Gastroesophageal sphincter (tissue), 4 donors: ENCODE data around the gene C10orf62. TPM values are rescaled to one million over a fixed set of nuclear protein-coding genes. Genes with fewer than 3 reads are reported as not detected.

Source experiments
- ATAC-seq: fragments of 150-250 bp; one replicate; pipeline ENCODE4 v1.9.1; 2016; ENCODE audit warnings: mild to moderate bottlenecking, moderate library complexity
- H3K27ac ChIP-seq, 4 donors: fragments of 200-600 bp; sonication (generic) in 3 of 4; 1 replicate in 3 of 4; 2 replicates in 1 of 4; pipeline ENCODE4 v1.5.1; 2016 to 2019
- H3K27me3 ChIP-seq: fragments of 200-600 bp; sonication (generic); one replicate; pipeline ENCODE4 v1.5.1; 2019
- H3K36me3 ChIP-seq, 2 donors: fragments of 200-600 bp; sonication (generic); one replicate each; pipeline ENCODE4 v1.5.1; 2019; ENCODE audit warnings: control low read depth in 1 of 2
- H3K4me1 ChIP-seq, 3 donors: fragments of 200-600 bp; sonication (generic); 1 replicate in 2 of 3; 2 replicates in 1 of 3; pipeline ENCODE4 v1.5.1; 2016 to 2019; ENCODE audit warnings: control low read depth in 2 of 3
- H3K4me3 ChIP-seq, 2 donors: fragments of 200-600 bp; sonication (generic); one replicate each; pipeline ENCODE4 v1.5.1; 2019; ENCODE audit warnings: mild to moderate bottlenecking in 1 of 2, moderate library complexity in 1 of 2
- H3K9me3 ChIP-seq, 3 donors: fragments of 200-600 bp; sonication (generic); one replicate each; pipeline ENCODE4 v1.5.1; 2017 to 2019; ENCODE audit warnings: control low read depth in 2 of 3
- CTCF ChIP-seq, 4 experiments: fragments of 200-600 bp in 2 of 4; fragments of 450-650 bp in 2 of 4; sonication (generic) in 1 of 4; IDR thresholded peaks; one replicate each; pipeline ENCODE4 v1.5.1; 2017 to 2019; ENCODE audit warnings: antibody characterized with exemption in 4 of 4, mild to moderate bottlenecking in 2 of 4, moderate library complexity in 2 of 4
- EP300 ChIP-seq: sonication (generic); formaldehyde crosslinking; IDR thresholded peaks from one replicate; pipeline ENCODE4 v1.6.1; 2017; ENCODE audit warnings: antibody characterized with exemption, mild to moderate bottlenecking
- POLR2A ChIP-seq, 2 donors: fragments of 450-650 bp; IDR thresholded peaks; one replicate each; pipeline ENCODE4 v1.6.1; 2017; ENCODE audit warnings: antibody characterized with exemption in 2 of 2, mild to moderate bottlenecking in 2 of 2, moderate library complexity in 1 of 2
- POLR2AphosphoS5 ChIP-seq: sonication (generic); formaldehyde crosslinking; IDR thresholded peaks from one replicate; pipeline ENCODE4 v1.6.1; 2017; ENCODE audit warnings: antibody characterized with exemption
- WGBS, 2 donors: methylation state at CpG; one replicate each; pipeline ENCODE4 v1.1.5; 2018; ENCODE audit warnings: low coverage in 1 of 2; 5-methylcytosine and 5-hydroxymethylcytosine counted together
- total RNA-seq, 4 donors: library from RNA; depleted of rRNA; stranded (reverse); fragments of >200 nt; gene quantifications; one replicate each; pipeline ENCODE4 v1.1.0, GENCODE V29; 2016

Gene C10orf62
- total RNA-seq, 4 donors from 2014 or later = not detected

DNA sequence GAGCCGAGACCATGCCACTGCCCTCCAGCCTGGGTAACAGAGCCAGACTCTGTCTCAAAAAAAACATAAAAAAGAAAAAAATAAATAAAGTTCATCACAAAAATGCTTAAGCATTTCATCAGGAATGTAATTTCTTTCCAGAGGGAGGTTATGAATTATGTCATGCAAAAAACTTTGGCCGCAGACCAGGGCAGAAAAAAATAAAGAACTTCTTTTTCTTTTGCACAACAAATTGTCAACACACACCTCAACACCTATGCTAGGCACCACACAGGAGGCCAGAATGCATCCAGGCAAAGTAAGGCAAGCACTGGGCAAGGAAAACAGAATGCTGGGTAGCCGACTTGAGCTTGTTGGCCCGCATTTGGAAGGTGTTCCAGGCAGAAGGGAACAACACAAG lies 3.9 kb downstream of the C10orf62 start:
- 25 to 55% methylated on average over 2 to 4 of the region's 4 CpGs for WGBS, 2 donors
- H3K36me3 ChIP-seq = no peaks in the 10 kb centered on the region
- no peak for ATAC-seq
- no peaks in the 10 kb centered on the region for H3K27me3 ChIP-seq
- peak overlapping the region in 3 of 4 donors; percentile 64 to 91 (median 76) for H3K27ac ChIP-seq
- TF ChIP-seq CTCF (IDR thresholded peaks at IDR 0.05) (no peak), POLR2AphosphoS5 (peak; percentile 45)
- peaks cover 3 to 48% (median 29%) of the 10 kb centered on the region in 3 donors for H3K4me1 ChIP-seq
- H3K4me3 ChIP-seq = no peak overlapping the region
- H3K9me3 ChIP-seq = no peaks in the 10 kb centered on the region

- 13 to 18% methylated on average over 6 of the region's 10 CpGs for WGBS, 2 donors
- Histone ChIP-seq H3K9me3 (no peaks in the 10 kb centered on the region), H3K4me3 (no peak overlapping the region), H3K27ac (peak overlapping the region; percentile 88 to 94 (median 90)), H3K4me1 (peaks cover 3 to 48% (median 29%) of the 10 kb centered on the region in 3 donors), H3K36me3 (no peaks in the 10 kb centered on the region), H3K27me3 (no peaks in the 10 kb centered on the region)
- peak; percentile 96 for ATAC-seq
- TF ChIP-seq CTCF (IDR thresholded peaks at IDR 0.05) = no peak
- peak; percentile 93 for TF ChIP-seq POLR2AphosphoS5
- no peak for TF ChIP-seq EP300
- TF ChIP-seq POLR2A (IDR thresholded peaks at IDR 0.05) = peak in 1 of 2 donors; percentile 13
Observed at GRCh38 chr10:97596101-97597082, 6.9 kb downstream of the C10orf62 start.

DNA sequence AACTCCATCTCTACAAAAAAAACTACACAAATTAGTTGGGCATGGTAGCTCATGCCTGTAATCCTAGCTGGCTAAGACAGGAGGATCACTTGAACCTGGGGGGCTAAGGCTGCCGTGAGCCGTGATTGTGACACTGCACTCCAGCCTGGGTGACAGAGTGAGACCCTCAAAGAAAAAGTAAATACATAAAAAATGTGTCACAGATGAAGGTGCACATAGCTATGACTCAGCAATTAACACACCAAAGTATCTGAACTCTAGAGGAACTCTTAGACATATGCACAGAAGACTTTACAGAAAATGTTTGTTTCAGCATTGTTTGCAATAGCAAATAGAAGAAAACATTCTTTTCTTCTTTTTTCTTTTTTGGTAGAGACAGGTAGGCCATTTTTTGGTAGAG lies 8.3 kb downstream of the C10orf62 start:
- WGBS, 2 donors = 92% methylated on average over 2 of the region's 2 CpGs; no CpG with 5 or more reads in 1 of the 2 donors
- Histone ChIP-seq H3K9me3 (no peaks in the 10 kb centered on the region), H3K4me3 (no peak overlapping the region), H3K4me1 (peaks cover 3 to 48% (median 29%) of the 10 kb centered on the region in 3 donors), H3K27ac (peak overlapping the region in 3 of 4 donors; percentile 88 to 94 (median 91)), H3K36me3 (no peaks in the 10 kb centered on the region), H3K27me3 (no peaks in the 10 kb centered on the region)
- ATAC-seq = no peak
- TF ChIP-seq EP300 = no peak
- TF ChIP-seq POLR2A (IDR thresholded peaks at IDR 0.05) = no peak
- no peak for TF ChIP-seq CTCF (IDR thresholded peaks at IDR 0.05)
- TF ChIP-seq POLR2AphosphoS5 = no peak

GRCh38 chr10:97598407-97599271 lies 9.1 kb downstream of the C10orf62 start:
- Histone ChIP-seq H3K36me3 (no peaks in the 10 kb centered on the region), H3K4me1 (peaks cover 3 to 40% (median 26%) of the 10 kb centered on the region in 3 donors), H3K27ac (peak overlapping the region in 1 of 4 donors; percentile 91), H3K9me3 (no peaks in the 10 kb centered on the region), H3K27me3 (no peaks in the 10 kb centered on the region), H3K4me3 (no peak overlapping the region)
- TF ChIP-seq POLR2A (IDR thresholded peaks at IDR 0.05) = no peak
- no peak for TF ChIP-seq EP300
- no peak for TF ChIP-seq CTCF (IDR thresholded peaks at IDR 0.05)
- TF ChIP-seq POLR2AphosphoS5 = no peak
- WGBS, 2 donors = 78 to 100% methylated on average over 1 to 8 of the region's 19 CpGs
- ATAC-seq = no peak
